Thoracic aorta (tissue), 2 donors: ENCODE results near the gene KCNAB1. TPM values are rescaled to one million over a fixed set of nuclear protein-coding genes. Genes with fewer than 3 reads are reported as not detected.

Experiments used
- ATAC-seq: fragments of 150-250 bp; one replicate; pipeline ENCODE4 v1.8.0; 2017; ENCODE audit warnings: low read depth; ENCODE audit not compliant: insufficient number of reproducible peaks, low FRiP score
- DNase-seq: peaks from one replicate; pipeline ENCODE4 v3.0.0-alpha.2; 2020; ENCODE audit warnings: low spot score
- H3K27ac ChIP-seq, 2 donors: fragments of 200-600 bp; sonication (generic); 1 replicate in 1 of 2; 2 replicates in 1 of 2; pipeline ENCODE4 v1.5.1; 2016; ENCODE audit warnings: mild to moderate bottlenecking in 2 of 2, moderate library complexity in 2 of 2
- H3K27me3 ChIP-seq: fragments of 200-600 bp; sonication (generic); replicated peaks from 2 replicates; pipeline ENCODE4 v1.6.0; 2016; ENCODE audit warnings: mild to moderate bottlenecking; ENCODE audit not compliant: insufficient read depth
- H3K36me3 ChIP-seq: fragments of 200-600 bp; sonication (generic); one replicate; pipeline ENCODE4 v1.5.1; 2016
- H3K4me1 ChIP-seq, 2 donors: fragments of 200-600 bp; sonication (generic); 1 replicate in 1 of 2; 2 replicates in 1 of 2; pipeline versions ENCODE4 v1.5.1 to v1.6.0; 2016; ENCODE audit warnings: low read depth in 2 of 2, mild to moderate bottlenecking in 1 of 2; ENCODE audit not compliant: control insufficient read depth in 1 of 2
- H3K4me3 ChIP-seq: fragments of 200-600 bp; sonication (generic); 2 replicates; pipeline ENCODE4 v1.5.1; 2016; ENCODE audit warnings: mild to moderate bottlenecking
- H3K9me3 ChIP-seq: fragments of 200-600 bp; sonication (generic); 2 replicates; pipeline ENCODE4 v1.5.1; 2016
- total RNA-seq, 2 donors: library from RNA; depleted of rRNA; stranded (reverse); fragments of >200 nt; gene quantifications; one replicate each; pipeline versions ENCODE4 v1.1.0 to v1.2.3, GENCODE V29; 2016
- TF ChIP-seq, protein P1 (sequence below): fragments of 200-600 bp; sonication (generic); IDR thresholded peaks from one replicate; pipeline ENCODE4 v1.5.1; 2019; ENCODE audit warnings: antibody characterized with exemption

The KCNAB1 gene
- total RNA-seq, 2 donors from 2014 or later: 12.2 to 14.2 TPM

DNA sequence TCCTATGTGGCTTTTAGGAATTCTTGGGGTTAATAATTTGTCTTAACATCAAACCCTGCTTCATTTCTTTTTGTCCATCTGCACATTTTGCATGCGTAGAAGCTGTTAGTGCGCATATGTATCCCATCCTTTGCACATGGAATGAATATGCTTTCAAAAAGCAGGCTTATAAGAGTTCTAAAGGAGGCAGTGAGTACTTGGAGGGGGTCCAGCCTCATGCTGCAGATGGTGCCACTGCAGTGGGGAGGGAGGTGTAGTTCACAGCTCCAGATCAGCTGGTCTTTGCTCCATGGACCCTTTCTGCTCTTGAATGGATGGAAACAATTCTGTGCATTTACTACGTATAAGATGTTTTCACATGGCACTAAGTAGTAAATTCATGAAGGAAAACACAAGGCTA, 455.3 kb downstream of the KCNAB1 start:
- no peaks in the 10 kb centered on the region for H3K36me3 ChIP-seq
- no peak overlapping the region for H3K4me3 ChIP-seq
- no peaks in the 10 kb centered on the region for H3K27me3 ChIP-seq
- TF ChIP-seq, protein P1, sequence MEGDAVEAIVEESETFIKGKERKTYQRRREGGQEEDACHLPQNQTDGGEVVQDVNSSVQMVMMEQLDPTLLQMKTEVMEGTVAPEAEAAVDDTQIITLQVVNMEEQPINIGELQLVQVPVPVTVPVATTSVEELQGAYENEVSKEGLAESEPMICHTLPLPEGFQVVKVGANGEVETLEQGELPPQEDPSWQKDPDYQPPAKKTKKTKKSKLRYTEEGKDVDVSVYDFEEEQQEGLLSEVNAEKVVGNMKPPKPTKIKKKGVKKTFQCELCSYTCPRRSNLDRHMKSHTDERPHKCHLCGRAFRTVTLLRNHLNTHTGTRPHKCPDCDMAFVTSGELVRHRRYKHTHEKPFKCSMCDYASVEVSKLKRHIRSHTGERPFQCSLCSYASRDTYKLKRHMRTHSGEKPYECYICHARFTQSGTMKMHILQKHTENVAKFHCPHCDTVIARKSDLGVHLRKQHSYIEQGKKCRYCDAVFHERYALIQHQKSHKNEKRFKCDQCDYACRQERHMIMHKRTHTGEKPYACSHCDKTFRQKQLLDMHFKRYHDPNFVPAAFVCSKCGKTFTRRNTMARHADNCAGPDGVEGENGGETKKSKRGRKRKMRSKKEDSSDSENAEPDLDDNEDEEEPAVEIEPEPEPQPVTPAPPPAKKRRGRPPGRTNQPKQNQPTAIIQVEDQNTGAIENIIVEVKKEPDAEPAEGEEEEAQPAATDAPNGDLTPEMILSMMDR: no peak
- DNase-seq: no peak
- H3K4me1 ChIP-seq: no peaks in the 10 kb centered on the region
- no peak overlapping the region for H3K27ac ChIP-seq
- ATAC-seq: no peak
- no peaks in the 10 kb centered on the region for H3K9me3 ChIP-seq

- Histone ChIP-seq H3K36me3 (no peaks in the 10 kb centered on the region), H3K27me3 (no peaks in the 10 kb centered on the region), H3K4me1 (no peaks in the 10 kb centered on the region), H3K4me3 (no peak overlapping the region), H3K27ac (no peak overlapping the region), H3K9me3 (no peaks in the 10 kb centered on the region)
- DNase-seq: no peak
- no peak for ATAC-seq
- TF ChIP-seq, protein P1: no peak
These were observed 455.7 kb downstream of the KCNAB1 start for GRCh38 chr3:156576051-156576450.

GRCh38 chr3:156576651-156577348, 456.4 kb downstream of the KCNAB1 start:
- no peaks in the 10 kb centered on the region for H3K36me3 ChIP-seq
- no peaks in the 10 kb centered on the region for H3K9me3 ChIP-seq
- no peaks in the 10 kb centered on the region for H3K27me3 ChIP-seq
- no peak overlapping the region for H3K27ac ChIP-seq
- DNase-seq: no peak
- H3K4me3 ChIP-seq: no peak overlapping the region
- H3K4me1 ChIP-seq: no peaks in the 10 kb centered on the region
- TF ChIP-seq, protein P1: no peak
- no peak for ATAC-seq

GRCh38 chr3:156577736-156578135, 457.4 kb downstream of the KCNAB1 start:
- H3K27me3 ChIP-seq: no peaks in the 10 kb centered on the region
- H3K4me1 ChIP-seq: no peaks in the 10 kb centered on the region
- no peaks in the 10 kb centered on the region for H3K36me3 ChIP-seq
- TF ChIP-seq, protein P1: no peak
- H3K27ac ChIP-seq: no peak overlapping the region
- ATAC-seq (no peak), DNase-seq (no peak)
- H3K4me3 ChIP-seq: no peak overlapping the region
- no peaks in the 10 kb centered on the region for H3K9me3 ChIP-seq

GRCh38 chr3:156579427-156579851, 459.1 kb downstream of the KCNAB1 start:
- no peak for ATAC-seq
- H3K36me3 ChIP-seq: no peaks in the 10 kb centered on the region

More at GRCh38 chr3:156579427-156579851, 459.1 kb downstream of the KCNAB1 start:
- H3K27me3 ChIP-seq: no peaks in the 10 kb centered on the region
- H3K4me3 ChIP-seq: no peak overlapping the region
- TF ChIP-seq, protein P1: no peak
- DNase-seq: no peak
- H3K4me1 ChIP-seq: no peaks in the 10 kb centered on the region
- H3K27ac ChIP-seq: no peak overlapping the region
- no peaks in the 10 kb centered on the region for H3K9me3 ChIP-seq
